ENCODE measurements around the gene RASGRF2.

RASGRF2 gene

GRCh38 chr5:80959768-80960442, at the start of gene RASGRF2:
RASGRF2 (plus strand) TSS chr5:80960363; CDS start chr5:80960739, 376 bp downstream.
- no peak for DNase-seq (ENCODE audit: low read depth in 2 of 2)

- no peak for DNase-seq (ENCODE audit: low read depth in 2 of 2)
These were observed 47.7 kb upstream of the RASGRF2 start for GRCh38 chr5:80912479-80912878.

- DNase-seq (ENCODE audit: low read depth in 2 of 2), result no peak
These were observed 44.4 kb upstream of the RASGRF2 start for GRCh38 chr5:80915716-80916115.

GRCh38 chr5:80916676-80917075, 43.5 kb upstream of the RASGRF2 start:
- DNase-seq (ENCODE audit: low read depth in 2 of 2), result no peak

GRCh38 chr5:80917631-80918030, 42.5 kb upstream of the RASGRF2 start:
- peak; percentile 16 to 17 for DNase-seq (ENCODE audit: low read depth in 2 of 2)

GRCh38 chr5:80919678-80920196, 40.4 kb upstream of the RASGRF2 start:
- DNase-seq (ENCODE audit: low read depth in 2 of 2), result no peak

GRCh38 chr5:80920333-80920732, 39.8 kb upstream of the RASGRF2 start:
- DNase-seq (ENCODE audit: low read depth in 2 of 2), result no peak

GRCh38 chr5:80921026-80921425, 39.1 kb upstream of the RASGRF2 start:
- DNase-seq (ENCODE audit: low read depth in 2 of 2), result no peak

GRCh38 chr5:80925931-80926330, 34.2 kb upstream of the RASGRF2 start:
- DNase-seq (ENCODE audit: low read depth in 2 of 2), result no peak

- no peak for DNase-seq (ENCODE audit: low read depth in 2 of 2)
These were observed 33.6 kb upstream of the RASGRF2 start for GRCh38 chr5:80926536-80926935.

GRCh38 chr5:80926979-80927656, 33.0 kb upstream of the RASGRF2 start:
- no peak for DNase-seq (ENCODE audit: low read depth in 2 of 2)

GRCh38 chr5:80928073-80928472, 32.1 kb upstream of the RASGRF2 start:
- DNase-seq (ENCODE audit: low read depth in 2 of 2), result no peak

- DNase-seq (ENCODE audit: low read depth in 2 of 2), result no peak
These were observed 29.2 kb upstream of the RASGRF2 start for GRCh38 chr5:80930940-80931339.

- DNase-seq (ENCODE audit: low read depth in 2 of 2), result no peak
These were observed 28.8 kb upstream of the RASGRF2 start for GRCh38 chr5:80931411-80931810.

- DNase-seq (ENCODE audit: low read depth in 2 of 2), result no peak
These were observed 27.1 kb upstream of the RASGRF2 start for GRCh38 chr5:80933036-80933435.

- no peak for DNase-seq (ENCODE audit: low read depth in 2 of 2)
These were observed 25.4 kb upstream of the RASGRF2 start for GRCh38 chr5:80934751-80935150.

GRCh38 chr5:80935811-80936385, 24.3 kb upstream of the RASGRF2 start:
- DNase-seq (ENCODE audit: low read depth in 2 of 2), result no peak

- DNase-seq (ENCODE audit: low read depth in 2 of 2), result no peak
These were observed 23.3 kb upstream of the RASGRF2 start for GRCh38 chr5:80936881-80937280.

GRCh38 chr5:80937584-80938356, 22.4 kb upstream of the RASGRF2 start:
- peak in 1 of 2 experiments; percentile 20 for DNase-seq (ENCODE audit: low read depth in 2 of 2)

GRCh38 chr5:80941496-80941895, 18.7 kb upstream of the RASGRF2 start:
- no peak for DNase-seq (ENCODE audit: low read depth in 2 of 2)

- no peak for DNase-seq (ENCODE audit: low read depth in 2 of 2)
These were observed 8.8 kb upstream of the RASGRF2 start for GRCh38 chr5:80951366-80951765.

- no peak for DNase-seq (ENCODE audit: low read depth in 2 of 2)
These were observed 6.6 kb upstream of the RASGRF2 start for GRCh38 chr5:80953587-80953986.

All from fibroblast of skin of left quadriceps (primary cell).